ENCODE results near the gene FGD2.
"Not testable (repeated sequence)": the region's sequence is repeated elsewhere in the genome, so short reads cannot be mapped to it uniquely, and the experiment has no call there.

The FGD2 gene

DNA sequence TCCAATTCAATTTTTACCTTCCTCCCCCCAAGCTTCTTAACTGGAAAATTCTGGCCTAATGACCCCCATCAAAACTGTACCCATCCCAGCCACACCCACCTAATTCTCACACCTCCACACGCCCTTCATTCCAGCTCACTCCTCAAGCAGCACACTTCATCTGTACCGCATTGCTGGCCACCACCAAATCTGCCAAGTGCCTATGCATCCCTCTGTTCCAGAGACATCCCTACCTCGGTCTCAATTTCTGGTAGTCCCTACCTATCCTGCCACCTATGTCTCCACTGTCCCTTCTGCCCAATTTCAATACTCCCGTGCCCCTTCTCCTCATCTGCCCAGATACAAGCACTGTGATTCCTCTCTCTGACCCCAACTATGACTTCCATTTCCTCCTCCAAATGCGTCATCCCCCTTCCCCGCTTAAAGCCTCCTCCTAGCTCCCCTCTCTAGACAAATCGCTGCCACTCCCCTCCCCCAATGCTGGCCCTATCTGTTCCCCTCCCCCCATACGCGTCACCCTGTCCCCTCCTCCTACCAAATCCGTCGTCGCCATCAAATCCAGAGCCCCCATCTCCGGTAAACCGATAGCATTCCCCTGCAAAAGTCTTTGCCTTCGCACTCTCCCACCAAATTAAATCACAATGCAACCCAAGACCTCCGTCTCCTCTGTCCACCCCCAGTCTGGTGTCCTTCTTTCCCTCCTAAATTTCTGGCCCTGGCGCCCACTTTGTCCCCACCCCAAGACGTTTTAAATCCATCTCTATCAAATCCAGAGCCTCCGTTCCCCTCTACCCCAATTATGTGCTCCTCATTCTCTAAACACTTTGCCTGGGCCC is 20.7 kb upstream of the FGD2 start:
- peaks cover 32% of the 10 kb centered on the region for H3K36me3 ChIP-seq
- peak overlapping the region; percentile 90 for H3K27ac ChIP-seq
- no peaks in the 10 kb centered on the region for H3K27me3 ChIP-seq (ENCODE audit: insufficient read depth, low read depth, severe bottlenecking)
- TF ChIP-seq, protein P1, sequence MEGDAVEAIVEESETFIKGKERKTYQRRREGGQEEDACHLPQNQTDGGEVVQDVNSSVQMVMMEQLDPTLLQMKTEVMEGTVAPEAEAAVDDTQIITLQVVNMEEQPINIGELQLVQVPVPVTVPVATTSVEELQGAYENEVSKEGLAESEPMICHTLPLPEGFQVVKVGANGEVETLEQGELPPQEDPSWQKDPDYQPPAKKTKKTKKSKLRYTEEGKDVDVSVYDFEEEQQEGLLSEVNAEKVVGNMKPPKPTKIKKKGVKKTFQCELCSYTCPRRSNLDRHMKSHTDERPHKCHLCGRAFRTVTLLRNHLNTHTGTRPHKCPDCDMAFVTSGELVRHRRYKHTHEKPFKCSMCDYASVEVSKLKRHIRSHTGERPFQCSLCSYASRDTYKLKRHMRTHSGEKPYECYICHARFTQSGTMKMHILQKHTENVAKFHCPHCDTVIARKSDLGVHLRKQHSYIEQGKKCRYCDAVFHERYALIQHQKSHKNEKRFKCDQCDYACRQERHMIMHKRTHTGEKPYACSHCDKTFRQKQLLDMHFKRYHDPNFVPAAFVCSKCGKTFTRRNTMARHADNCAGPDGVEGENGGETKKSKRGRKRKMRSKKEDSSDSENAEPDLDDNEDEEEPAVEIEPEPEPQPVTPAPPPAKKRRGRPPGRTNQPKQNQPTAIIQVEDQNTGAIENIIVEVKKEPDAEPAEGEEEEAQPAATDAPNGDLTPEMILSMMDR (IDR thresholded peaks at IDR 0.05; ENCODE audit: low read depth, low read length), result no peak
- peak overlapping the region; percentile 92 for H3K4me3 ChIP-seq (ENCODE audit: low read depth, low read length)
- H3K9me3 ChIP-seq (ENCODE audit: severe bottlenecking), result no peaks in the 10 kb centered on the region
- peak; percentile 79 for DNase-seq

DNA sequence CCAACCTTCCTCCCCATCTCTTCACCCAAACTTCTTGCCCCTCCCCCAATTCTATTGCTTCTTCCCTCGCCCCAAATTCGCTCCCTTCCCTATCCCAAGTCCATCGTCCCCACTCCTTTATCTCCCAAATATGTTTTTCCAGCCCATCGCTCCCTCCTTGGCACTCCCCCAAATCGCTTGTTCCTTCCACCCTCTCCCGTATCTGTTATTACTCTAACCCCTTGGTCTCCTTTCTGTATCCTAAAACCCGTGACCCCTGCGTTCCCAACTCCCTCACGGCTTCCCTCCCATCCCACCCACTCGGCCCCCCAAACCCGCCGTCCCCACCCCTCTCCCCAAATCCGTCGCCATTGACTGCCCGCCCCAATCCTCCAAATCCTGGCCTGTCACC is 20.0 kb upstream of the FGD2 start:
- DNase-seq, result no peak
- Histone ChIP-seq H3K4me3 (ENCODE audit: low read depth, low read length) (peak overlapping the region; percentile 92), H3K9me3 (ENCODE audit: severe bottlenecking) (no peaks in the 10 kb centered on the region), H3K27ac (peak overlapping the region; percentile 90), H3K27me3 (ENCODE audit: insufficient read depth, low read depth, severe bottlenecking) (no peaks in the 10 kb centered on the region), H3K36me3 (peaks cover 26% of the 10 kb centered on the region)
- TF ChIP-seq, protein P1 (IDR thresholded peaks at IDR 0.05; ENCODE audit: low read depth, low read length), result no peak

DNA sequence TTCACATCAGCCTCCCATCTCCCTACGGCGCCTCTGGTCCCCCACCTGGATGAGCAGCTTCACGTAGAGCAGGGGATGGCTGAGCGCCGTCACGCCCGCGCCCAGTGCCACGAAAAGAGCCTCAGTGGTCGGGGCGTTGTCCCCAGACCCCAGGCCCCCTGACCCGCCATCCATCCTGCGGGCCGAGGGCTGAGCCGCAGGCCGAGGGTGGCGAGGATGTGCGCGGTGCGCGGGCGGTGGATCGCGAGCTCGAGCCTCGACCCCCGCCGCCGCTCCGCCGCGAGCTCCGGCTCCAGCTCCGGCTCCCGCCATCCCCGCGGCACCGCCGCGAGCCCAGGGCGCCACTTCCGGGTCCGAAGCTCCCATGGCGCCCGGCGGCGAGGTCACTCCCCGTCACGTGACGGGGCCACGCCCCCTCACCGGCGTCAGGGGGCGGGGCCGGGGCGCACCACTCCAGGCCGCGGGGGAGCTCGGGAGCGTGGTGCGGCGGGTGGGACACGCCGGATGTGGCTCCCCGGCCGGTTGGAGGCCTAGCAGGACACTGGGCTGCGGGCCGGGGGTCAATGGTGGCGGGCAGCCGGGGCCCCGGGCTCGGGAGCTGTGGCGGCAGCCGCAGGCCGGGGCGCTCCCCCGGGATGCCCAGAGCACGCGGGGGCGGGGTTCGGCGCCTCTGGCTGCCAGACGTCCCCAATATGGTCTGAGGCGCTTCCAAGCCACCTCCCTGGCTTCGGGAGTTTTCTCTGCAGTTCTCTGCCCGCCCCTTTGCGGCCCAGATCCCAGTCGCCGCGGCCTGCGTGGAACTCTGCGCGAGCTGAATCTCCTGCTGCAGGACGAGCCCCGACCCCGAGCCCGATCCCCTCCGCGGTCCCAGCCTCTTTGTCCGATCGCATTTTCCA is 19.4 kb upstream of the FGD2 start, which contains the start of gene MTCH1:
Gene MTCH1, minus strand, starts transcription at position 389 of the 896 bp plus-strand sequence. Its CDS starts 23 bp downstream, at position 366.
- Histone ChIP-seq H3K4me3 (ENCODE audit: low read depth, low read length) (peak within 1 kb of the TSS; percentile 92), H3K9me3 (ENCODE audit: severe bottlenecking) (no peaks in the 10 kb centered on the region), H3K27me3 (ENCODE audit: insufficient read depth, low read depth, severe bottlenecking) (no peaks in the 10 kb centered on the region), H3K27ac (peak within 1 kb of the TSS; percentile 90), H3K36me3 (peaks cover 21% of the 10 kb centered on the region)
- DNase-seq, result peak; percentile 94
- TF ChIP-seq, protein P1 (IDR thresholded peaks at IDR 0.05; ENCODE audit: low read depth, low read length), result no peak

DNA sequence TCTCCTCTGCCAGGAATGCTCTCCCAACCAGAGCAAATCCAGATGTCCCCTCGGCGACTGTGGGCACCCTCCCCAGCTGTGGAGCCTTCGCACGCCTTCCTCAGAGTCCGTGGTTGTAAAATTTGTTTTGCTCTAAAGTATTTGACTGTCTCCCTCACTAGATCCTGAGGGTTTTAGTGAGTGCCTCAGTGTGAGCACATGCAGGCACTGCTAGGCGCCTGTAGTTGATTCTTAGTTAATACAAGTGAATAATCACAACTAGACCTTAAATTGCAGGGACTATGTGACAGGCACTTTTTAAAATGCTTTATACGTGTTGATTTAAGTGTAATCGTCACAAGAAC is 18.8 kb upstream of the FGD2 start:
- H3K27me3 ChIP-seq (ENCODE audit: insufficient read depth, low read depth, severe bottlenecking), result no peaks in the 10 kb centered on the region
- H3K27ac ChIP-seq, result peak overlapping the region; percentile 90
- no peaks in the 10 kb centered on the region for H3K9me3 ChIP-seq (ENCODE audit: severe bottlenecking)
- TF ChIP-seq, protein P1 (IDR thresholded peaks at IDR 0.05; ENCODE audit: low read depth, low read length), result no peak
- peaks cover 16% of the 10 kb centered on the region for H3K36me3 ChIP-seq
- H3K4me3 ChIP-seq (ENCODE audit: low read depth, low read length), result peak overlapping the region; percentile 92
- no peak for DNase-seq

DNA sequence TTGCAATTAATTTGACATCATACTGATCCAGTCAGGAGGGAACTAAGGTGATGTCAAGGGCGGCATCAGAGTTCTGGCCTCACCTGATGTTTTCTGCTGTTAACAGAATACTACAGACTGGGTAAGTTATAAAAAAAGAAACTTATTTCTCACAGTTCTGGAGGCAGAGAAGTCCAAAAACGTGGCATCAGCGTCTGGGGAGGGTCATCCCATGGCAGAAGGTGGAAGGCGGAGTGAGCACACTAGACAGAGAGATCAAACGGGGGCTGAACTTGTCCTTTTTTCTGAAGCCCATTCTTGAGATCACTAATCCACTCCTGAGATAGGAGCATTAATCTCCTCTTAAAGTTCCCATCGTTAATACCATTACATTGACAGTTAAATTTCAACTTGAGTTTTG is 16.2 kb upstream of the FGD2 start:
- TF ChIP-seq, protein P1 (IDR thresholded peaks at IDR 0.05; ENCODE audit: low read depth, low read length), result no peak
- Histone ChIP-seq H3K36me3 (peaks cover 3% of the 10 kb centered on the region), H3K9me3 (ENCODE audit: severe bottlenecking) (no peaks in the 10 kb centered on the region)

DNA sequence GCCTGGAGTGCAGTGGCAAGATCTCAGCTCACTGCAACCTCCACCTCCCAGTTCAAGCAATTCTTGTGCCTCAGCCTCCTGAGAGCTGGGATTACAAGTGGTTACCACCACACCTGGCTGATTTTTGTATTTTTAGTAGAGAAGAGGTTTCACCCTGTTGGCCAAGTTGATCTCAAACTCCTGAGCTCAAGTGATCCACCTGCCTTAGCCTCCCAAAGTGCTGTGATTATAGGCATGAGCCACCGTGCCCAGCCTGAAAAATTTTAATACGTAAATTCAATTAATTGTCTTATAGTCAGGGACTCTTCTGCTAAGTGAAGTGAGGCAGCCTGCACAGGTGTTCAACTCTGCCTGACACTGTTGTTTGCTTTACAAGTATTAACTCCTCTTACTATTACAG is 15.1 kb upstream of the FGD2 start:
- H3K27ac ChIP-seq; H3K27me3 ChIP-seq (ENCODE audit: insufficient read depth, low read depth, severe bottlenecking); DNase-seq; H3K9me3 ChIP-seq (ENCODE audit: severe bottlenecking); H3K36me3 ChIP-seq; H3K4me3 ChIP-seq (ENCODE audit: low read depth, low read length): not testable (repeated sequence)

More for the DNA sequence above, 16.2 kb upstream of the FGD2 start:
- DNase-seq, result no peak
- Histone ChIP-seq H3K27me3 (ENCODE audit: insufficient read depth, low read depth, severe bottlenecking) (no peaks in the 10 kb centered on the region), H3K27ac (no peak overlapping the region), H3K4me3 (ENCODE audit: low read depth, low read length) (no peak overlapping the region)
